HG03432 (cell line): ENCODE measurements around the gene AS3MT.
A peak's percentile ranks its signal among the peaks of the same experiment; 100 is the strongest.
"Not testable (repeated sequence)": the region's sequence is repeated elsewhere in the genome, so short reads cannot be mapped to it uniquely, and the experiment has no call there.

Source experiments
- ATAC-seq: cut with Tn5 transposase; IDR thresholded peaks from one replicate; pipeline ENCODE4 v1.9.1; 2021; ENCODE audit warnings: mild to moderate bottlenecking, moderate library complexity; ENCODE audit not compliant: unreplicated experiment

The AS3MT gene, protein sequence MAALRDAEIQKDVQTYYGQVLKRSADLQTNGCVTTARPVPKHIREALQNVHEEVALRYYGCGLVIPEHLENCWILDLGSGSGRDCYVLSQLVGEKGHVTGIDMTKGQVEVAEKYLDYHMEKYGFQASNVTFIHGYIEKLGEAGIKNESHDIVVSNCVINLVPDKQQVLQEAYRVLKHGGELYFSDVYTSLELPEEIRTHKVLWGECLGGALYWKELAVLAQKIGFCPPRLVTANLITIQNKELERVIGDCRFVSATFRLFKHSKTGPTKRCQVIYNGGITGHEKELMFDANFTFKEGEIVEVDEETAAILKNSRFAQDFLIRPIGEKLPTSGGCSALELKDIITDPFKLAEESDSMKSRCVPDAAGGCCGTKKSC

DNA sequence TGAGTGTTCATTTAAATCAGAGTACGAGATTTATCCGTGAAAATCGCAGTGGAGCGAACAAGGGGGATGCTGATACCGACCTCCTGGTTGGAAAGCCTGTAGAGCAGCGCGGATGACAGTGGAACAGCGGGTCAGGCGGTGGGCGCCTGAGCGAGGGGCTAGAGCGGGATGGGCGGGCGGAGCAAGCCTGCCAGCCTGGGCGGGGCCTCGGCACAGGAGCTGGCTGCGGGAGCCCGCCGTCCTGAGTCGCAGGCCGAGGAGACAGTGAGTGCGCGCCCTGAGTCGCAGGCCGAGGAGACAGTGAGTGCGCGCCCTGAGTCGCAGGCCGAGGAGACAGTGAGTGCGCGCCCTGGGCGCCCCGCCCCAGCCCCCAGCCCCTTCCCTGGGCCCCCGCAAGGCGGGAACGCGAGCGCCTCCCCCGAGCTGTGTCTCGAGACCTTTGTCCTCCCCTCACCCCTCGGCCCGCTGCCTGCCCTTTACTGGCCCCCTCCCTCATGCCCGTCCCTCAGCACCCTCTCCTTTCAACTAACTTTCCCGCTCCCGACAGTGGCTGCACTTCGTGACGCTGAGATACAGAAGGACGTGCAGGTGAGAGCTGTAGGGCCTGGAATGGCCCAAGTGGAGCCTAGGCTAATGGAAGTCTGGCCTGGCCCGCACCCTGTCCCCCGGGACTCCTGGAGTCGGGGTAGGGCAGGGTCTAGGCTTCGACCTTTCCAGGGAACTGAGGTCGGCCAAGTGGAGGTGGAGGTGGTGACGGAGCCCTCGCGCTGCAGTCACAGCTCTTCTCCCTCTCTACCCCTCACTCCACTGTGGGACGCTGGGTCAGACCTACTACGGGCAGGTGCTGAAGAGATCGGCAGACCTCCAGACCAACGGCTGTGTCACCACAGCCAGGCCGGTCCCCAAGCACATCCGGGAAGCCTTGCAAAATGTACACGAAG lies at the start of gene AS3MT:
TSS of gene AS3MT (plus strand) at position 213 of the 941 bp plus-strand sequence. CDS start at position 336, 123 bp downstream.
- peak; percentile 52 for ATAC-seq

DNA sequence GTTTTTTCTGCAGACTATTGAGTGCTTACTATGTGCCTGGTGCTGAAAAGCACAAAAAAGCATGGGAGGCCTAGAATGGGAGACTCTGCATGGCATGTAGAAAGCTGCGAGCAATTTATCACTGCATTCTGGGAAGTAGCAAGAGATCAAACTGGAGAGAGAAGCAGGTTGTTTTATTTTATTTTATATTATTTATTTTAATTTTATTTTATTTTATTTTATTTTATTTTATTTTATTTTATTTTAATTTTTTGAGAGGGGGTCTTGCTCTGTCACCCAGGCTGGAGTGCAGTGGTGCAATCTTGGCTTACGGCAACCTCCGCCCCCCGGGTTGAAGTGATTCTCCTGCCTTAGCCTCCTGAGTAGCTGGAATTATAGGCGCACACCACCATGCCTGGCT lies 49.3 kb upstream of the AS3MT start:
- ATAC-seq = not testable (repeated sequence)

DNA sequence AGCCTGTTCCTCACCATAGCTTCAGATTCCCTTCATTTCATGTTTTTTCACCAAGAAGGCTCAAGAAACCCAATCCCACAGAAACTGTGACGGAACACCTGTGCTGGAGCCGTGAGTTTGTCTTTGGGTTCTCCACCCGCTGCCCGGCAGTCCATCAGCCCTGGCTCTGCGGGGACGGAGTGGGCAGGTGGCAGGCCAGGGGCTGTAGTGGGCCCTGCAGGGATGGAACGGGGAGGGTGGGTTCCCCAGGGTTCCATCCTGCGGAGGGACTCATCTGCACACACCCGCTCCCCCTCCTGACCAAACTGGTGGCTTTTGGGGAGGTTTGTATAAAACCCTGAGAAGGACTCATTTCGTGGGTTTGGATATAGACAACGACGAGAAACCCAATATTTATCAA lies 47.0 kb upstream of the AS3MT start:
- ATAC-seq = no peak

DNA sequence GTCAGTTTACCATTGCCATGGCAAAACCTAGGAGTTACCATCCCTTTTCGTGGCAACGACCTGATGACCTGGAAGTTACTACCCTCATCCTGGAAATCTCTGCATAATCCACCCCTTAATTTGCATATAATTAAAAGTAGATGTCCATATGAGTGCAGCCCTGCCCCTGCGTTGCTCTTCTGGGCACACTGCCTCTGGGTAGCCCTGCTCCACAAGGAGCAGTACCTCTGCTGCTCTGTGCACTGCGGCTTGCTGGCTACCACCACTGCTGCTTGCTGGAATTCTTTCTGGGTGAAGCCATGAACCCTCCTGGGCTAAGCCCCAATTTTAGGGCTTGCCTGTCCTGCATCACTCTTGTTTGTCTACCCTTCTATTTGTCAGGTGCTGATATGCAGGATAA lies 44.6 kb upstream of the AS3MT start:
- ATAC-seq = no peak

DNA sequence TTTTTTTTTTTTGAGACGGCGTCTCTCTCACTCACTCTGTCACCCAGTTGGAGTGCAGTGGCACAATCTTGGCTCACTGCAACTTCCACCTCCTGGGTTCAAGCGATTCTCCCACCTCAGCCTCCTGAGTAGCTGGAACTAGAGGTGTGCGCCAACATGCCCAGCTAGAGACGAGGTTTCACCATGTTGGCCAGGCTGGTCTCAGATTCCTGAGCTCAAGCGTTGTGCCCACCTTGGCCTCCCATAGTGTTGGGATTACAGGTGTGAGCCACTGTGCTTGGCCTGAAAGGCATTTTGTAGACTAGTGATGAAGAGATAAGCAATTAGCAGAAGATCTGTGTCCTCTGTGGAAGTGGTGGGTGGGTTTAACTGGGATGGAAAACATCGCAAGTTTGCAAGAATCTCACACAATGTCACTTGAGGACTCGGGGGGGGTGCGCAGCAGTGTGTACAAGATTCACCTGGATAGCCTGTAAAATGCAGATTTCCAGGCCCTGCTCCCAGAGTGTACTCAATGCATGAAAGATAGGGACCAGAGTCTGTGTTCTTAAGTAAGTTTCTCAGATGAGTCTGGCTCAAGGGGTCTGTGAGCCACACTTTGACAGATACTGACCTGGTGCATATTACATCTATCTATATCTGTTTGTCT lies 43.0 kb upstream of the AS3MT start:
- ATAC-seq = no peak

DNA sequence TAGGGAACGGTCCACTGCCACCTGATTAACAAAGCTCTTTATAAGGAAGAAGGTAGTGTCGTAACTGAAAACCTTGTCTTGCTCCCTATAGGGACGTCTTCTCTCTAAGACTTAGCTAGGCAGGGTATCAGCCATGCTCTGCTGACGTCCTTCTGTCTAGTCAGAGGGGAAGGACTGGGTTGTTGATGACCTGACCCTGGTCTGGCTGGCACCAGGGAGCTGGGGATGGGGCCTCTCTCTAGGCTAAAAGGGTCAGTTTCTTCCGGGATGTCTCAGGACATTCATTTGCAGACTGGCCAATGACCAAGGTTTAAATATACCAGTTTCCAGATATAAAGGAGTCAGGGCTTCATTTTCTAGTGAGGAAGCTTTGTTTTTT lies 41.7 kb upstream of the AS3MT start:
- no peak for ATAC-seq

DNA sequence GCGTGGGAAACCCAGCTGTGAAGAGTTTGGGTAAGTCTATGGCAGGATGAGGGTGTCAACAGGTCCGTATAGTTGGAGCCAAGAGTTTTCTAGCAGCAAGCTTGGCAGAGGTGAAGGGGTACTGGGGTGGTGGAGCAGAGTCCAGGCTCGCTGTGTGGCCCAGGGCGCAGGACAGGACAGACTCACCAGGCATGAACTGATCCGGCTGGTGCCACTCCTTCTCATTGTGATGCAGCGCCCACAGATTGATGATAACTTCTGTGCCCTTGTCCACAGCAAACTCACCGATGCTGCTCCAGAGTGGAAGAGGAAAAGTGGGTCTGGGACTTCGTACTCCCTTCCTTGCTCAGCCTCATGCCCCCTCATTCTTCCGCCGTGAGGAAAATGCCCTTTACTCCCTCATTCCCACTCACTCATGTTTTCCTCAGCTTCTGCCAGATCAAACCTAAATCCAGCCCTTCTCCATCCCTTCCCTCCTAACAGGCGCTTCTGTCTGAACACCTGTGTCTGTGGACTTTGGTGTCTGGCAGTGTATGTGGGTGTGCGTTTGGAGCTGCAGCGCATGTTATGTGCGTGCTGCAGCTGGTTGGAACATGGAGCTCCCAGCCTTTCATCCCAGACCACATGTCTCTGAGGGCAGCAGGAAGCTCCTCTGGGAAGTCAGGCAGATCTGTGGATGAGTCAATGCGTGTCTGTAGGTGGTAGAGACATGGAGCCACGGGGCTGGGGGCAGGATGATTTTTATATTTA lies 37.8 kb upstream of the AS3MT start:
- no peak for ATAC-seq

DNA sequence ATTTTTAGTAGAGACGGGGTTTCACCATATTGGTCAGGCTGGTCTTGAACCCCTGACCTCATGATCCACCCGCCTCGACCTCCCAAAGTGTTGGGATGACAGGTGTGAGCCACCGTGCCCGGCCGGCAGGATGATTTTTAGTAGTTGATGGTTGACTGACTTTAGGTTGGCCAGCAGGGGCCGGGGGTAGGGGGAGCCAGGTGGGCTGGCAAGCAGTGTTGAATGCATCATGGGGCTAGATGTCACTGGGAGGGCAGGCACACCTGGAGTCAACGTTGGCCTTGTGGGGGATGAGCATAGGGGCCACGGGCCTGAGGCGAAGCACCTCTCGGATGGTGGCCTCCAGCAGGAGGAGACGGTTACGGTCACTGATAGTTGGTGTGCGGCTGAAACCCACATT lies 37.0 kb upstream of the AS3MT start:
- ATAC-seq = no peak

DNA sequence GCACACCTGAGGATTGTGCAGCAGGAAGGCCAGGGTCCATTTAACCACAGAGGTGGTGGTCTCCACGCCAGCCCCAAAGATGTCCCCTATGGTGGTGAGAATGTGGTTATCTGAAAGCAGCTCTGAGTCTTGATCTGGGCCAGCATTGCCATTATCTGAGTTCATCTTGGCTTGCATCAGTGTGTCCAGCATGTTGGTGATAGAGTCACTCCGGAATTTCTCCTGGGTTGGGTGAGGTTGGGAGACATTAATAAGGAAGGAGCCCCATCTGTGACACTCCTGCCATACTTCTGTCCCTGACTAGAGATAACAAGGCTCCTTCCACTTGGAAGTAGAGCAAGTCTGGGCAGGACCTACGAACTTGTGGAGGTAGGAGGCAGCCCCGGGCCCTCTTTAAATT lies 36.3 kb upstream of the AS3MT start:
- no peak for ATAC-seq

DNA sequence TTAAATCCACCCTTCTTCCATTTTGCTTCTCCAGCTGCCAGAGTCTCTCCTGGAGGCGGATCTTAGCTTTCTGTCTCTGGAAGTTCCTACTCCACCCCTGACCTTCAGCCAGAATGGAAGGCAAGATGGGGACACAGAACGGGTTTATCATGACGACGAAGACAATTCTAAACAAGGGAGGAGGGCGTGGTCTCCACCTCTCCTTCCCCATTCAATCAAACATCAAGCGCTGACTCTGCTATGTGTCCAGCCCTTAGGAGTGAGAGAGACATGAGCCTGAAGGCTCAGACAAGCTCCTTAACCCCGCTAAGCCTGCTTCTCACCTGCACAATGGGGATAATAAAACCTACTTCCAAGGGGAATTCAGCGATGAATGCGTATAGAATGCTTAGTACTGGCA lies 35.1 kb upstream of the AS3MT start:
- ATAC-seq = no peak

DNA sequence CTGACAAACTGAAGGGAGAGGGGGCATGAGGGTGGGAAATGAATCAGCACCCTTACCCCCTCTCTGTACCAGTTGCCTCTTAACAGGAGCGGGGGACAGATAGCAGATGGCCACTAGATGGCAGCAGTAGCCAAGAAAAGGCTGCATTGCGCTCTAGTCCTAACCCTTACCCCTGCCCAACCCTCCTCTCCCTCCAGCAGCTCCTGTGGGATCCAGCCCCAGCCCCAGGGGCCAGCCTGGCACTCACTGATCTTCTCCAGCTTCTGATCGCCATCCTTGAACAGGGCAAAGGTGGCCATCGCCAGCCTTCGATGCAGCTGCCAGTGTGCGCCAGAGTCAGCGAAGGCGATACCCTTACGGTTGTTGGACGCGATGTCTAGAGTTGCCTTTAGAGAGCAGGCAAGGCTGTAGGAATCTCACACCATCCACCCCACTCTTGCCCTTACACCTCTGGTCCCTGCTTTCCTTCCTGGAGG lies 34.2 kb upstream of the AS3MT start:
- ATAC-seq = peak; percentile 49

DNA sequence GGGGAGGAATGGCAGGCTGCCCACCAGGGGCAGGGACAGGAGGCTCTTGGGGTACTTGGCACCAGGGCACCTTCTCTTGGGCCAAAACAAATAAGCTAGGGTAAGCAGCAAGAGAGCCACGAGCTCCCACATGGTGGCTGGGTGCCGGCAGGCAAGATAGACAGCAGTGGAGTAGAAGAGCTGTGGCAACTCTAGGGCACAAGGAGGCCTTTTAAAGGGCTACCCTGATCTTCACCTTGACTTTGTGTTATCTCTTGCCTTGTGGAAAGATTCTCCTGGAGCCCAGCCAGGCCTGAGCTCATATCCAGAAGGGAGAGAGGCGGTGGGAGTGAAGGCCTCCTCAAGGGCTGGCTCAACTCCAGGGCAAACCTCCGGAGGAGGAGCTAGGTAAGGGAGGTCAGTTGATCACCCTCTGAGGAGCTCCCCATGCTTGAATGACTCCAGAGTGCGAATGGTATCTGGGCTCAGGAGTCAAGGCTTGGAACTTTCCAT lies 32.0 kb upstream of the AS3MT start, which contains the start of gene CYP17A1:
TSS of gene CYP17A1 (minus strand) at position 184 of the 492 bp plus-strand sequence. CDS start at position 132, 52 bp downstream.
- ATAC-seq = no peak

DNA sequence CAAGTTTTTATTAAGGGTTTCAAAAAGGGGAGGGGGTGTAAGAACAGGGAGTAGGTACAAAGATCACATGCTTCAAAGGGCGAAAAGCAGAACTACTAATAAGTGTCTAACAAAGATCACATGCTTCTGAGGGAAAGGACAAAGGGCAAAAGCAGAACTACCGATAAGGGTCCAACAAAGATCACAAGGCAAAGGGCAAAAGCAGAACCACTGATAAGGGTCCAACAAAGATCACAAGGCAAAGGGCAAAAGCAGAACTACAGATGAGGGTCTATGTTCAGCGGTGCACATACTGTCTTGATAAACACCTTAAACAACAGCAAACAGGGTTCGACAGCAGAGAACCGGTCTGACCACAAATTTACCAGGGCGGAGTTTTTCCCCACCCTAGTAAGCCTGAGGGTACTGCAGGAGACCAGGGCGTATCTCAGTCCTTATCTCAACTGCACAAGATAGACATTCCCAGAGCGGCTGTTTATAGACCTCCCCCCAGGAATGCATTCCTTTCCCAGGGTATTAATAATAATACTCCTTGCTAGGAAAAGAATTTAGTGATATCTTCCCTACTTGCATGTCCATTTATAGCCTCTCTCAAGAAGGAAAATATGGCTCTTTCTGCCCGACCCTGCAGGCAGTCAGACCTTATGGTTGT lies 30.9 kb upstream of the AS3MT start:
- not testable (repeated sequence) for ATAC-seq

DNA sequence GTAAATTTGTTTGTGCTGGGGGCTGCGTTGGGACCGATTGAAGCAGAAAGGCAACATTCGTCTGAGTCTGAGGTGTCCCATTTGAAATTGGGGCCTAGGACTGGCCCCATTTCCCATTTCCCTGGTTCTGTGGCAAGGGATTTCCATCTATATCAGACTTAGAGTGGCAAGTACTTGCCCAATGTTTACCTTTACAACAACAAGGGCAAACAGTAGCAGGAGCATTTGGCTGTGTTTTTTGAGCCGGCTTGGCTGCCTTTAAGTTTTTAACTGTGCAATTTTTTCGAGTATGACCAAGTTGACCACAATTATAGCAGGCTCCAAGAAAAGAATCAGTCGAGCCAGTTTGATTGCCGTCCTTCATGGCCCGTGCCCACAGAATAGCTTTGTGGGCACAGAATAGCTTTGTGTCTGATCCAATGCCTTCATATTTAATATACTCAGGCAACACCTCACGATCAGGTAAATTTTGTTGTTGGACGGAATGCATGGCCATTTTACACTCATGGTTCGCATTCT lies 27.4 kb upstream of the AS3MT start:
- ATAC-seq = no peak

DNA sequence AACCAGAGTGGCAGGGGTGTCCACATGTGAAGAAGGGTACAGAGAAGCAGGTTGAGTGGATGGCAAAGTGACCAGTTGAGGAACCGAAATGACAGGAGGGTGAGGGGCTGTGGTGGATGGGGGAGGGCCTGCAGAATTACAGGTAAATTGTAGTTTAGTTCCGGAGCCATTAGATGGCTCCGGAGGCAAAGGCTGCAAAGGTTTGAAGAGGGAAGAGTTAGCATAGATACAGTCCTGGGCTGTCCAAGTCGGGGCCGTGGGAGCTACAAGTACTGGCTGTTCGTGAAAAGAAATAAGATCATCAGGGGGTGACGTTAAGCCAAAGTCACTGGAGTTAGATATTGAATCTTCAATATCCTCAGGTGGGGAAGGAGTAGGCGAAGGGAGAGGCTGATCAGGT lies 26.1 kb upstream of the AS3MT start:
- ATAC-seq = not testable (repeated sequence)

DNA sequence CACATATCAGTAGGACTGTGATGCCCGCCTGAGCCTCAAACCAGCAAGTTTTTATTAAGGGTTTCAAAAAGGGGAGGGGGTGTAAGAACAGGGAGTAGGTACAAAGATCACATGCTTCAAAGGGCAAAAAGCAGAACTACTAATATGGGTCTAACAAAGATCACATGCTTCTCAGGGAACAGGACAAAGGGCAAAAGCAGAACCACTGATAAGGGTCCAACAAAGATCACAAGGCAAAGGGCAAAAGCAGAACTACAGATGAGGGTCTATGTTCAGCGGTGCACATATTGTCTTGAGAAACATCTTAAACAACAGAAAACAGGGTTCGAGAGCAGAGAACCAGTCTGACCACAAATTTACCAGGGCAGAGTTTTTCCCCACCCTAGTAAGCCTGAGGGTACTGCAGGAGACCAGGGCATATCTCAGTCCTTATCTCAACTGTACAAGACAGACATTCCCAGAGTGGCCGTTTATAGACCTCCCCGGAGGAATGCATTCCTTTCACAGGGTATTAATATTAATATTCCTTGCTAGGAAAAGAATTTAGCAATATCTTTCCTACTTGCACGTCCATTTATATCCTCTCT lies 25.0 kb upstream of the AS3MT start:
- ATAC-seq = not testable (repeated sequence)

DNA sequence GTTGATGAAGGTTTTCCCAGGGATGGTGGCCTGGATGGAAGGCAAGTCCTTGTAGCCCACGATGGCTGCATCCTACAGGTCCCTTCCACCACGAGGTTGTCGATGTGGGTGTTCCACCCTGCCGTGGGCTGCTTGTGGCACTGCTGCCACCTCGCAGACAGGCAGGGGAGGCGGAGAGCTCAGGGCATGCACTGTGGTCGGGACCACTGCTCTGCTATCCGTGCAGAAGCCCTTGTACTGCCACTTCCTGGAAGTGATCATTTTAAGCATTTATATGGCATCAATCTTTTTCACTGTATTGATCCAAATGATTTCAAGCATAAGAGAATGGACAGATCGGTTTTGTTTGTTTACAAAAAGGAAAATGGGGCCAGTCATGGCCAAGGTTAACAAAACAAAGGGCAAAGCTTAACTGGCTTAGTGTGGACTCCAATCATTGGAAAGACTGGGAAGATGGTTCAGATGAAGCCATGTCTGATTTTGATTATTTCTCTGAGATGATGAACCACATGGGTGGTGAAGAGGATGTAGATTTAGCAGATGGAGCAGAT lies 23.8 kb upstream of the AS3MT start:
- no peak for ATAC-seq

DNA sequence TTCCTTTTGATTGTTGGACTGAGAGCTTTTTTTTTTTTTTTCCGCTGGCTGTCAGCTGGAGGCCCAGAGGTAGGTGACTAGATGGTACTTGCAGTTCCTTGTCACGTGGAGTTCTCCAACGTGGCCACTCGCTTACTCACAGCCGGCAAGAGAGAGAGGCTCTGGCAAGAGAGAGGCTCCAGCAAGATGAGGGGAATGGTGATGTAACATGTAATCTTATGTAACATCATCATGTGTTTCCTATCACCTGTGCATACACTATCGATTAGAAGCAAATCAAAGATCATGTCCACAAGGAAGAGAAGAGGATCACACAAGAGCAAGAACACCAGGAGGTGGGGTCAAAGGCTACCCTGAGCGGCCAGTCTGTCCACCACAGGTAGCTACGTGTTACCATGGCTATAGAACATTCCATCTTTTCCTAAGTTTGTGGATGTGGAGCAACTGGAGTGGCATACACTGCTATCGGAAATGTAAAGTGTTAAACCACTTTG lies 19.2 kb upstream of the AS3MT start:
- ATAC-seq = no peak

DNA sequence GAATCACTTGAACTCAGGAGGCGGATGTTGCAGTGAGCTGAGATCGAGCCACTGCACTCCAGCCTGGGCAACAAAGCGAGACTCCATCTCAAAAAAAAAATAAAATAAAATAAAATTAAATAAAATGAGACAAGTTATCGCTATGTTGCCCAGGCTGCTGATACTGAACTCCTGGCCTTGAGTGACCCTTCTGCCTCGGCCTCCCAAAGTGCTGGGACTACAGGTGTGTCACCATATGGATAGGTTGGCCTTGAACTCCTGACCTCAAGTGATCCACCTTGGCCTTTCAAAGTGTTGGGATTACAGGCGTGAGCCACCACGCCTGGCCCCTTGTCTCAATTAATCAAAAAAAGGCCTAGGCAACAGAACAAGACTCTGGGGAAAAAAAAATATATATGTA lies 16.0 kb upstream of the AS3MT start:
- ATAC-seq = not testable (repeated sequence)
